Testis (tissue), 3 donors: ENCODE measurements around the gene MRPL36. TPM values are rescaled to one million over a fixed set of nuclear protein-coding genes. Genes with fewer than 3 reads are reported as not detected.

Experiments used
- DNase-seq: peaks from one replicate; pipeline ENCODE4 v3.0.0-alpha.2; 2019
- H3K27ac ChIP-seq, 2 donors: fragments of 200-600 bp; sonication (generic); one replicate each; pipeline ENCODE4 v1.5.1; 2019
- H3K27me3 ChIP-seq: fragments of 200-600 bp; sonication (generic); one replicate; pipeline ENCODE4 v1.5.1; 2019
- H3K36me3 ChIP-seq: fragments of 200-600 bp; sonication (generic); one replicate; pipeline ENCODE4 v1.5.1; 2017; ENCODE audit warnings: low read depth; ENCODE audit errors: missing control alignments
- H3K4me1 ChIP-seq: fragments of 200-600 bp; sonication (generic); one replicate; pipeline ENCODE4 v1.5.1; 2019
- H3K4me3 ChIP-seq, 2 donors: fragments of 200-600 bp; sonication (generic); one replicate each; pipeline ENCODE4 v1.5.1; 2017 to 2019
- H3K9me3 ChIP-seq: fragments of 200-600 bp; sonication (generic); one replicate; pipeline ENCODE4 v1.5.1; 2017
- POLR2A ChIP-seq: fragments of 450-650 bp; IDR thresholded peaks from one replicate; pipeline ENCODE4 v1.6.1; 2017; ENCODE audit warnings: antibody characterized with exemption, mild to moderate bottlenecking, moderate library complexity
- WGBS, 2 donors: methylation state at CpG; one replicate each; pipeline ENCODE4 v1.1.5; 2018; 5-methylcytosine and 5-hydroxymethylcytosine counted together
- intact Hi-C: fragments of 100-400 bp; cut with DNase I; formaldehyde crosslinking; loops from one replicate; pipeline ENCODE4 v1.15.1; 2023; ENCODE audit warnings: low total_unique reads
- polyA plus RNA-seq: library from polyadenylated mRNA; stranded (reverse); fragments of 350-450 nt; fragmentation: Illumina TruSeq; extraction: RNeasy Lipid Tissue Mini Kit (QIAGEN cat#74804); gene quantifications from one replicate; pipeline ENCODE4 v1.2.3, GENCODE V29; 2014; ENCODE audit warnings: low read depth, low replicate concordance; ENCODE audit not compliant: insufficient read depth
- total RNA-seq, 2 donors: library from RNA; depleted of rRNA; stranded (reverse); fragments of >200 nt; gene quantifications; one replicate each; pipeline ENCODE4 v1.2.3, GENCODE V29; 2016
- TF ChIP-seq, protein P1 (sequence below), 3 experiments: fragments of 450-650 bp in 2 of 3; fragments of 200-600 bp in 1 of 3; sonication (generic) in 1 of 3; IDR thresholded peaks; one replicate each; pipeline ENCODE4 v1.5.1; 2016 to 2019; ENCODE audit warnings: antibody characterized with exemption in 3 of 3, mild to moderate bottlenecking in 2 of 3, moderate library complexity in 1 of 3

Gene MRPL36
- total and polyA plus RNA-seq, 3 donors from 2014 or later = 60.8 to 164 (median 101) TPM

DNA sequence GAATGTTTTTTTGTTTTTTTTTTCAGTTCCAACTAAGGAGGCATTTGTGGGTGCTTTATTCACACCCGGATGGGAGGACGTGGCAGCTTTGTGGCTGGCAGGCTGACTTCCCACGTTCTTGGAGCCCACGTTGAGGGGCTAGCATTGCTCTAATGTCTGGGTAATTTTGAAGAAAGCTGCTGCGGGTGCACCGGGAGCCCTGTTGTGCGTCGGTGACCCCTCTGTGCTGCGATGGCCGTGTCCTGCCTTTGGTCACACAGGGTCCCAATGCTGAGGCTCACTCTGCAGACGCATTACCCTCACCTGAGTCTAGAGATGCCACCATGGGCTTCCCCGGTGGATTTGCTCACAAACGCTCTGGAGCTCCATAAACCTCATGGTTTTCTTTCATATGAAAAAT is 35.8 kb upstream of the MRPL36 start:
- WGBS, 2 donors = 89 to 94% methylated on average over 13 of the region's 13 CpGs
- H3K9me3 ChIP-seq = no peaks in the 10 kb centered on the region
- intact Hi-C loops = no loop called here
- H3K36me3 ChIP-seq = no peaks in the 10 kb centered on the region
- H3K4me1 ChIP-seq = no peaks in the 10 kb centered on the region
- no peak for DNase-seq
- H3K27ac ChIP-seq = no peak overlapping the region
- no peaks in the 10 kb centered on the region for H3K27me3 ChIP-seq
- no peak overlapping the region for H3K4me3 ChIP-seq
- no peak for TF ChIP-seq POLR2A
- TF ChIP-seq, protein P1, sequence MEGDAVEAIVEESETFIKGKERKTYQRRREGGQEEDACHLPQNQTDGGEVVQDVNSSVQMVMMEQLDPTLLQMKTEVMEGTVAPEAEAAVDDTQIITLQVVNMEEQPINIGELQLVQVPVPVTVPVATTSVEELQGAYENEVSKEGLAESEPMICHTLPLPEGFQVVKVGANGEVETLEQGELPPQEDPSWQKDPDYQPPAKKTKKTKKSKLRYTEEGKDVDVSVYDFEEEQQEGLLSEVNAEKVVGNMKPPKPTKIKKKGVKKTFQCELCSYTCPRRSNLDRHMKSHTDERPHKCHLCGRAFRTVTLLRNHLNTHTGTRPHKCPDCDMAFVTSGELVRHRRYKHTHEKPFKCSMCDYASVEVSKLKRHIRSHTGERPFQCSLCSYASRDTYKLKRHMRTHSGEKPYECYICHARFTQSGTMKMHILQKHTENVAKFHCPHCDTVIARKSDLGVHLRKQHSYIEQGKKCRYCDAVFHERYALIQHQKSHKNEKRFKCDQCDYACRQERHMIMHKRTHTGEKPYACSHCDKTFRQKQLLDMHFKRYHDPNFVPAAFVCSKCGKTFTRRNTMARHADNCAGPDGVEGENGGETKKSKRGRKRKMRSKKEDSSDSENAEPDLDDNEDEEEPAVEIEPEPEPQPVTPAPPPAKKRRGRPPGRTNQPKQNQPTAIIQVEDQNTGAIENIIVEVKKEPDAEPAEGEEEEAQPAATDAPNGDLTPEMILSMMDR (IDR thresholded peaks at IDR 0.05) = no peak

DNA sequence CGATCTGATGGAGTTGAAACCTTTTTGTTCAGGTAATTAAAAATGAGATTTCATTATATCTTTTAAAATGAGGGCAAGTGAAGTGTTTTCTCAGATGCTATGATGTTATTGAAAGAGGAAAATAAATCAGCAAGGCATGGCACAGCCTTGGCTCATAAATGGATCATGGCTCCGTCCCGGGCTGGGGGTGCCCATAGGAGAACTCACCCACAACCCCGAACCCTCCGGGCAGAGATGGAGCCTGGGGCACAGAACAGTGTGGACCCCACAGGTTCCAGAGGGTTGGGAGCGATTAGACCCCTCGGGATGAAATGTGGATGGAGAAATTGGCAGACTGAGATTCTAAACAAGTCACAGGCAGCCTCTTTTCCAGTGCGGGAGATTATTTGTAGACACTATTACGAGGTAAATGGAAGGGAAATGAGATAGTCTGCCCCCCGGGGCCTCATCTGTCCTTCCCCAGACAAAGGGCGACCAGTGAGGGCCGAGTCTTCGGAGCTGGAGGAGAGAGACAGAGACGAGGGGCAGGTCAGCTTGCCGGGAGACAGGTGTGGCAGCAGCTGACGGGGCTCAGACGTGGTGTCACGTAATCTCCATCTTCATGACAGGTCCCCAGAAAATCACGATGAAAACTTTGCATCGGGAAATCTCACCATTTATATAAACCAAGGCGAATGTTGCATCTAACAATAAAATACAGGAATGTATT is 35.2 kb upstream of the MRPL36 start:
- no peaks in the 10 kb centered on the region for H3K4me1 ChIP-seq
- H3K9me3 ChIP-seq = no peaks in the 10 kb centered on the region
- H3K27ac ChIP-seq = no peak overlapping the region
- H3K4me3 ChIP-seq = no peak overlapping the region
- intact Hi-C loops = no loop called here
- no peak for TF ChIP-seq POLR2A
- TF ChIP-seq, protein P1 (IDR thresholded peaks at IDR 0.05) = no peak
- no peak for DNase-seq
- H3K36me3 ChIP-seq = no peaks in the 10 kb centered on the region
- WGBS, 2 donors = 66 to 72% methylated on average over 21 of the region's 21 CpGs
- H3K27me3 ChIP-seq = no peaks in the 10 kb centered on the region

DNA sequence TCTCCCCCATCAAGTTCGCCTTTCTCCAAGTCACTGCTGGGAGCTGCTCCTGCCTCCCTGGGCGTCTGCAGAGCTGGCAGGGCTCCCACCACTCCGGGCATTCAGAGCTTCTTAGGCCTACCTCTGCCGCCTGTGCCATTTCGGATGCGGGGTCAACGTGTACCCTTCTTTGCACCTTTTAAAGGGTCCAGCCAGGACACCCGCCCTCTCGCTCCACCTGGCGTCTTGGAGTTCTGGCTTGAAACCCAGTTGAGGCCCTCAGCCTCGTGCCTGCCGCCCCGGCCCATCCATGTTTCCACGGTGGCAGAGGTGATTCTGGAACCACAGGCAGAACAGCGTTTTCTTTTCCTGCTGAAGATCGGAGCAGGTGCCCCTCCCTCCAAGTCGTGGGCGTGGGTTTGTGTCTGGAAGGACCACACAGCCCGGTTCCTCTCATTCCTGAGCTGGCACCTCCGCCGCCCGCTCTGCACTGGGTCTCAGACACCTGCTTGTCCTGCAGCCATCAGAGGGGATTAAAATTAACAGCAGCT is 34.5 kb upstream of the MRPL36 start:
- 73 to 74% methylated on average over 22 of the region's 22 CpGs for WGBS, 2 donors
- DNase-seq = no peak
- Histone ChIP-seq H3K36me3 (no peaks in the 10 kb centered on the region), H3K4me1 (no peaks in the 10 kb centered on the region), H3K27ac (no peak overlapping the region), H3K9me3 (no peaks in the 10 kb centered on the region), H3K4me3 (no peak overlapping the region), H3K27me3 (no peaks in the 10 kb centered on the region)
- intact Hi-C loops = no loop called here
- TF ChIP-seq, protein P1 (IDR thresholded peaks at IDR 0.05) = no peak
- TF ChIP-seq POLR2A = no peak

DNA sequence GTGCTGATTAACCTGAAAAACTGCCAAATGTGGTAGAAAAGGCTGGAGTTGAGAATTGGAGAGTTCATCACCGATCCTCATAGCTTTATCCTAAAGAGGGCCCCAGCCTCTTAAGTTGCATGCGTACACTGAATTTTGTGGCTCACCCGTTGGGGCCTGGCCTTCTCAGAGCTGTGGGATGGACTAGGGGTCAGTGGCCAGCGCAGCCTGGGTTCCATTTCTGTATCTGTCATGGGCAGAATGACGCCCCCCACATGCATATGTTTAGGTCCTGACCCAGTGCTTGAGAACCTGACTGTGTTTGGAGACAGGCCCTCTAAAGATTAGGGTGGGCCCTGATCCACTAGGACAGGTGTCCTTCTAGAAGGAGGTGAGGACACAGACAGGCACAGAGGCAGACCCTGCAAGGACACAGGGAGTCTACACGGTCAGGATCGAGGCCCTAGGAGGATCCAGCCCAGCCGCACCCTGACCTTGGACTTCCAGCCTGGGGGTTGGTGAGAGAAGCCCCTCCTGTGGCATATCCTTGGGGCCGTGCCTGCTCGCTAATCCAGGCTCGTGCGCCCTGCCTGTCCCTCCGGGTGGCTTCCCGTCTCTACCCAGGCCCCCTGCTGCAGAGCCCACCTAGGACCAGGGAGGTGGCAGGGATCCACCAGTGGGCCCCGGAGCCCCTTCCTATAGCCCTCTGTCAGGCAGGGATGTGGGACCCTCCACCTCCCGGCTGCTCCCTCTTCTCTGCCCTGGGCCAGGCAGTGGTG is 33.8 kb upstream of the MRPL36 start:
- intact Hi-C loops = no loop called here

More for the DNA sequence above, 33.8 kb upstream of the MRPL36 start:
- no peak for DNase-seq
- TF ChIP-seq, protein P1 (IDR thresholded peaks at IDR 0.05) = no peak
- TF ChIP-seq POLR2A = no peak
- H3K36me3 ChIP-seq = no peaks in the 10 kb centered on the region
- no peak overlapping the region for H3K27ac ChIP-seq
- H3K9me3 ChIP-seq = no peaks in the 10 kb centered on the region
- H3K4me3 ChIP-seq = no peak overlapping the region
- WGBS, 2 donors = 85 to 89% methylated on average over 11 to 16 of the region's 16 CpGs
- H3K27me3 ChIP-seq = no peaks in the 10 kb centered on the region
- no peaks in the 10 kb centered on the region for H3K4me1 ChIP-seq
